ENCODE results near the gene OPRL1.
"Not testable (repeated sequence)": the region's sequence is repeated elsewhere in the genome, so short reads cannot be mapped to it uniquely, and the experiment has no call there.

OPRL1 gene

DNA sequence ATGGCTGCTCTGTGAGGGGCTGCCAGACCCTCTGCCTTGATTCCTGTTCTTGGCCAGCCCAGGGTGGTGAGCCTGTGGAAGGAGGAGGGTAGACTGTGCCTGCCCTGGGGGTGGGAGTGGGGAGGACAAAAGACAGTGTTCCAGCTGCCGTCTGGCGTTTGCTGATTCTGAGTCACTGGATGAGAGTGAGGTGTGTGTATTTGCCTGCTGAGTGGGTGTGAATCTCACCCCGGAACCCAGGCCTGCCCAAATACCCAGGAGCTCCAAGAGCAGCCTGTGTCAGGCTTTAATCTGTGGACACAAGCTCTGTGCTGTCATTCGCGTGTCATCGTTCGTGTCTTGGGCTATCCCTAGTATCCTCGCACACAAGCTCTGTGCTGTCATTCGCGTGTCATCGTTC is 6.9 kb downstream of the OPRL1 start:
- no peak for DNase-seq (ENCODE audit: low spot score)

- DNase-seq (ENCODE audit: low spot score), result not testable (repeated sequence)
Measured at GRCh38 chr20:64087226-64087825, 7.4 kb downstream of the OPRL1 start.

- DNase-seq (ENCODE audit: low spot score), result not testable (repeated sequence)
Measured at GRCh38 chr20:64088586-64088985, 8.7 kb downstream of the OPRL1 start.

DNA sequence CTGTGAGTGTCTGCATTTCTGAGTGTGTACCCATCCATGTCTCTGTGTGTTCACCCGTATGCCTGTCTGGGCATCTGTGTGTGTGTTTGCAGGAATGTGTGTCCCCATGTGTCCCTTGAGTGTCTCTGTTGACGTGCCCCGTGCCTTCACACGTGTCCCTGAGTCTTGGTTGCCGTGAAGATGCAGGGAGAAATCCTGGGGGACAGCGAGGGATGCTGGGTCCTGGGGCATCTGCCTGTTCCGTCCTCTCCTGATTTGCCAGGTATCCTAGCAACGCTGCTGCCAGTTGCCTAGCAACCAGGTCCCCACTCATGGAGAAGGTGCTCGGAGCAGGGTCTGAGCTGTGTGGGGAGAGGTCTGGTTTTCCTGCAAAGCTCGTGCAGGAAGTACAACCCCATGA is 10.3 kb downstream of the OPRL1 start:
- no peak for DNase-seq (ENCODE audit: low spot score)

DNA sequence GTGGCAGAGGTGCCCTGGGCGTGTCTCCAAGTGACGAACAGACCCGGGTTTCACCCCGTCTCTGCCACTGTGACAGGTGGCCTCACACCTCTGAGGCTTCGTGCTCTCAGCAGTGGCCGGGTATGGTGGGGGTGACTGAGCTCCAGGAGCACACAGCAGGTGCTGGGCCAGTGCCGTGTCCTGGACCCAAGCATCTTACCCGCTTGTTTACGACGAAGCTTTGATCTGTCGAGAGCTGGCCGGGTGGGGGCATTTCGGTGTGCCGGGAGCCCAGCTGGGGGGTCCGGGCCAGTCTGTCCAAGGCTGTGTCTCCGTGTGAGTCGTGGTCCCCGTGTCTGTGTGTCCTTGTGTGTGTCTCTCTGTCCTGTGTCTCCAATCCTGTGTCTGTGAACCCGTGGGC is 11.5 kb downstream of the OPRL1 start:
- DNase-seq (ENCODE audit: low spot score), result no peak

- no peak for DNase-seq (ENCODE audit: low spot score)
Measured at GRCh38 chr20:64091770-64092169, 11.9 kb downstream of the OPRL1 start.

DNA sequence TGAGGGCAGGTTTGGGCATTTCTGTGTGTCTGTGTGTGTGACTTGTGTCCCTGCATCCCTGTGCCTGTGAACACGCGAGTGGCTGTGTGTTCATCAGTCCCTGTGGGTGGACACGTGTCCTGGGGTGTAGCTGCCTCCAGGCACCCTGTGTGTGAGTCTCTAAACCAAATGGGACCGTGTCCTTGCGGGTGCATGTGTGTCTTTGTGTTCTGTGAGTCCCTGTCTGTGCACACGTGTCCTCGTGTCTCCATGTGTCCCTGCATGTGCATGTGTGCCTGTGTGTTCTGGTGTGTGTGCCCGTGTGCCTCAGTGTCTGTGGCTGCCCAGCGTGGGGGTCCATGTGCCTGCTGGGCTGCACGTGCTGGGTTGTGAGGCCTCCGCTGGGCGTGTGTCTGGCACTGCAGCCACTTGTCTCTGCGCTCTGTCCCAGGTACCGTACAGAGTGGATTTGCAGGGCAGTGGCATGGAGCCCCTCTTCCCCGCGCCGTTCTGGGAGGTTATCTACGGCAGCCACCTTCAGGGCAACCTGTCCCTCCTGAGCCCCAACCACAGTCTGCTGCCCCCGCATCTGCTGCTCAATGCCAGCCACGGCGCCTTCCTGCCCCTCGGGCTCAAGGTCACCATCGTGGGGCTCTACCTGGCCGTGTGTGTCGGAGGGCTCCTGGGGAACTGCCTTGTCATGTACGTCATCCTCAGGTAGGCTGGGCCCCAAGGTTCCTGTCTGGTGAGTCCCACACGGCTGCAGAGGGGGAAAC is 12.6 kb downstream of the OPRL1 start:
- no peak for DNase-seq (ENCODE audit: low spot score)

DNA sequence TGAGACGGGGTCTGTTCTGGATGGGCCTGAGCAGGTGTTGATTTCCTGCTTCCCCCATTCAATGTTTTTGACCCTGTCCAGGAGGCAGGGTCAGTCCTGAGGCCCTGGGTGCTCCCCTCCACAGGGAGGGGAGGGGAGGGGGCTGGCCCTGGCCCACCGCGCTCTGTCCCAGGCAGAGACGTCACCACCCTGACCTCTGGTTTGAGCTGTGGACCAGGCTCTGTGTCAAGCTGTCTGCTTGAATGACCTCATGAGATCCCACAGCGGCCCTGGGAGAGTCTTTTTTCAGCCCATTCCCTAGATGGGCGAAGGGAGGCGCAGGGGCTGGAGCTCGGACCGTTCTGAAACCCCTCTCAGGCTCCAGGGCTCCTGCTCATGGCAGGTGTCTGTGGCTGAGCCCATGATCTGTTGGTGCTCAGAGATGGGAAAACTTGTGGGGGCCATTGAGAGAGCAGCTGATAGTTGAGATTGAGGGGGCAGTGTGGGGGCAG is 13.2 kb downstream of the OPRL1 start:
- no peak for DNase-seq (ENCODE audit: low spot score)

DNA sequence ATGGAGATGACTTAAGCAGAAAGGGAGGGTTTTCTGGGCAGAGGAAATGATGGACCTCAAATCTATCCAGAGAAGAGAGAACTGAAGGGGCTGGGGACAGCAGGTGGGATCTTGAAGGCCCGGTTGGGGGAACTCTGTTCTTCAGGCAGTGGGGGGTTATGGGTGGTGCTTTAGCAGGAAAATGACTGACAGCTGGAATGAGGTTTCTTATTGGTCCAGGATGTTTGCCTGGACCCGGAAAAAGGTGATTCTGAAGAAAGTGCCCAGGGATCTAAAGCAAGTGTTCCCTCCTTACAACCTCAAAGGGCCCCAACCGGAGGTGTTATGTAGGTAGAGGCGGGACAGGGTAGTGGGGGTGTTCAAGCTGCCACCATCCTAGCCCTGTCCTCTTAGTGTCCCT is 15.6 kb downstream of the OPRL1 start:
- DNase-seq (ENCODE audit: low spot score), result no peak

DNA sequence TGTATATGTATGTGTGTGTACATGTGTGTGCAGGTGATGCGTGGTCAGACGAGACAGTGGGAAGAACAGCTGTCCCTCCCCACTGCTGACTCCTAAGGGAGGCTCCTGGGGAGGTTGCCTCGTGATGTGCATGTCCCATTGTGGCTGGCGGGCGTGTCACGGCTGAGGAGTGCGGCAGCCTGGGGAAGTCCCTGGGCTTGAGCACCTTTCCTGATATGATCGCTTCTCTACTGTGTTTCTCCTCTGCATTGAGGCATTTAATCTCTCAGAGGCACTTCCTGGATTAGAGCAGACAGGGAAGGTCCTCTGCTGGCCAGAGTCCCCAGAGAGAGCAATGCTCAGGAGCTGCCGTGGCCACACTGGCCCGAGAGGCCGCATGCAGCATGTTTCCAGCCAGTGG is 16.0 kb downstream of the OPRL1 start:
- DNase-seq (ENCODE audit: low spot score), result no peak

DNA sequence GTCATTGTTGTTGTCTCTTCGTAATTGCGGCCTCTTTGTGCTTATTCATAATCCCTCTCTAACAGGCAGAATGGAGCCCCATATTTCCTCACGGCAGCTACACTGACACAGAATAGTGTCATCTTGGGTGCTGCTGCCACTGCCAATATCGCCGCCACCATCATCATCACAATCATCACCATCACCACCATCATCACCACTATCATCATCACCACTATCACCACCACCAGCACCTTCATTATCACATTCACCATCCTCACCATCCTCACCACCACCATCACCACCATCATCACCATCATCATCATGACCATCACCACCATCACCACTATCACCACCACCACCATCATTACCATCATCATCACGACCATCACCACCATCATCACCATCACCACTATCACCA is 16.7 kb downstream of the OPRL1 start:
- no peak for DNase-seq (ENCODE audit: low spot score)

DNA sequence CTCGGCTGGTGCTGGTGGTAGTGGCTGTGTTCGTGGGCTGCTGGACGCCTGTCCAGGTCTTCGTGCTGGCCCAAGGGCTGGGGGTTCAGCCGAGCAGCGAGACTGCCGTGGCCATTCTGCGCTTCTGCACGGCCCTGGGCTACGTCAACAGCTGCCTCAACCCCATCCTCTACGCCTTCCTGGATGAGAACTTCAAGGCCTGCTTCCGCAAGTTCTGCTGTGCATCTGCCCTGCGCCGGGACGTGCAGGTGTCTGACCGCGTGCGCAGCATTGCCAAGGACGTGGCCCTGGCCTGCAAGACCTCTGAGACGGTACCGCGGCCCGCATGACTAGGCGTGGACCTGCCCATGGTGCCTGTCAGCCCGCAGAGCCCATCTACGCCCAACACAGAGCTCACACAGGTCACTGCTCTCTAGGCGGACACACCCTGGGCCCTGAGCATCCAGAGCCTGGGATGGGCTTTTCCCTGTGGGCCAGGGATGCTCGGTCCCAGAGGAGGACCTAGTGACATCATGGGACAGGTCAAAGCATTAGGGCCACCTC is 18.7 kb downstream of the OPRL1 start:
- DNase-seq (ENCODE audit: low spot score), result no peak

DNA sequence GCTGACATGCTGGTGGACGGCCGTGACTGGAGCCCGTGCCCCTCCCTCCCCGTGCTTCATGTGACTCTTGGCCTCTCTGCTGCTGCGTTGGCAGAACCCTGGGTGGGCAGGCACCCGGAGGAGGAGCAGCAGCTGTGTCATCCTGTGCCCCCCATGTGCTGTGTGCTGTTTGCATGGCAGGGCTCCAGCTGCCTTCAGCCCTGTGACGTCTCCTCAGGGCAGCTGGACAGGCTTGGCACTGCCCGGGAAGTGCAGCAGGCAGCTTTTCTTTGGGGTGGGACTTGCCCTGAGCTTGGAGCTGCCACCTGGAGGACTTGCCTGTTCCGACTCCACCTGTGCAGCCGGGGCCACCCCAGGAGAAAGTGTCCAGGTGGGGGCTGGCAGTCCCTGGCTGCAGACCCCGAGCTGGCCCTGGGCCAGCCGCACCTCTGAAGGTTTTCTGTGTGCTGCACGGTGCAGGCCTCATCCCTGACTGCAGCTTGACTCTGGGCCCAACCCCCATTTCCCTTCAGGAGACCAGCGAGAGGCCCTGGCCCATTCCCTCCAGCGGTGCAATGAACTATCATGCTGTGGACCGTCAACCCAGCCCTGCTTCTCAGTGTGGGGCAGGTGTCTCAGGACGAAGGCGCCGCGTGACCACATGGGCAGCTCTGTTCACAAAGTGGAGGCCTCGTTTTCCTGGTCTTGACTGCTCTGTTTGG is 19.4 kb downstream of the OPRL1 start:
- DNase-seq (ENCODE audit: low spot score), result no peak

DNA sequence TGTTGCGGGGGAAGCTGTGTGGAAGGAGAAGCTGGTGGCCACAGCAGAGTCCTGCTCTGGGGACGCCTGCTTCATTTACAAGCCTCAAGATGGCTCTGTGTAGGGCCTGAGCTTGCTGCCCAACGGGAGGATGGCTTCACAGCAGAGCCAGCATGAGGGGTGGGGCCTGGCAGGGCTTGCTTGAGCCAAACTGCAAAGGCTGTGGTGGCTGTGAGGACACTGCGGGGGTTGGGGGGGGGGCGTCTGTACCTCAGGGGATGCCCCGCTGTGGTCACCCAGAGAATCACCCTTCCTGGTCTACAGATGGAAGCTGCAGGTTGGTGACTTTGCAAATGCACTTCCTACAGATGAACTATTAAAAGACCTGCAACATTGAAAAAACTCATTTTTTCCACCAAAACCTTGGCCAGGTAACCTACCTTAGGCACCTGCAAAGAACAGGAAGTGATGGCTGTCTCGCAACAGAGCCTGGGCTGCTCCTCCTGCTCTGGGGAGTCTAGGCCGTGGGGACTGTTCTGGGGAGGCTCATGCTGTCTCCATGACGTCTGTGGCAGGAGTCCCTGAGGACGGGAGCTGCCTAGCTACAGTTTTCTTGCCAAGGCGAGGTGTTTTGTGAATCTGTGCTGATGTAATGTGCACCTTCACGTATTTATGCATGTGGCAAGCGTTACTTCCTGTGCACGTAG is 20.1 kb downstream of the OPRL1 start:
- peak; percentile 92 for DNase-seq (ENCODE audit: low spot score)

GRCh38 chr20:64100566-64100888 is 20.6 kb downstream of the OPRL1 start:
- DNase-seq (ENCODE audit: low spot score), result no peak

GRCh38 chr20:64100946-64101688 is 21.2 kb downstream of the OPRL1 start:
- DNase-seq (ENCODE audit: low spot score), result no peak

DNA sequence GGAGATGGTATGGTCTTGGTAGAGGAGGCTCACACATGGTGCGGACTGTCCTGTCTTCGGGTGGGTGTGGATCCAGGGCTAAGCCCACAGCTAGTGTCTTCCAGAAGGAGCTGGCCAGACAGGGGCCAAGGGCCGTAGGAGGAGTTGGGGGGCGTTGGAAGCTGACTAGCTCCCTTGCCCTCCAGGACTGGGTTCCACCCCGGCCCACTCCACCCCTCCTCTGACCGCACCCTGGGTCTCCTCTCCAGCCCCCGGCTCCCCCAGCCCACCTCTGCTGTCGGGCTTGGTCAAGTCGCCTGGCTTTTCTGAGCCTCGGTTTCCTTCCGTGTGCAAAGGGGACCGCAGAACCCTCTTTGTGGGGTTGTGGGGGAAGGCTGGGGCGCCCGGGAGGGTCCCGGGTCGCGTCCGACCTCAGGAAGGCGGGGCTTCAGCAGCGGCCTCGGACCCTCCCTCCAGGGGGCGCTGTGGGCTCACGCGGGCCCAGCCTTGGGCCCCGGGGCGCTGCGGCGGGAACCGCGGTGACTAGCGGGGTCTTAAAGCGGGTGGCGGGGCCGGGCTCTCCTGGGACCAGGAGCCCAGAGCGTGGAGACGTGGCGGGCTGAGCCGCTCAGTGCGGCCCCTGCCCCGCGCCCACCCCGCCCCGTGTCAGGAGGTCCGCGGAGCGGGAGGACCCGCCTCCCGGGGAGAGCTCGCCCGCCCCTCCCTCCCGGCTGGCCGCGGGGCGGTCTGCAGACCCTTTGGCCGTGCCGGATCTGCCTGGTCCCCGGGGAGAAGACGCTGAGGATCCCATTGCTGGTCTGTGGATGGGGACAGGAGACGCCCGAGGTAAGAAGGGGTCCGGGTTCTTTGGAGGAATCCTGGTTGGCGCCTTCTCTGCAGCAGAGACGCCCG is 22.1 kb downstream of the OPRL1 start:
- DNase-seq (ENCODE audit: low spot score), result peak; percentile 82

DNA sequence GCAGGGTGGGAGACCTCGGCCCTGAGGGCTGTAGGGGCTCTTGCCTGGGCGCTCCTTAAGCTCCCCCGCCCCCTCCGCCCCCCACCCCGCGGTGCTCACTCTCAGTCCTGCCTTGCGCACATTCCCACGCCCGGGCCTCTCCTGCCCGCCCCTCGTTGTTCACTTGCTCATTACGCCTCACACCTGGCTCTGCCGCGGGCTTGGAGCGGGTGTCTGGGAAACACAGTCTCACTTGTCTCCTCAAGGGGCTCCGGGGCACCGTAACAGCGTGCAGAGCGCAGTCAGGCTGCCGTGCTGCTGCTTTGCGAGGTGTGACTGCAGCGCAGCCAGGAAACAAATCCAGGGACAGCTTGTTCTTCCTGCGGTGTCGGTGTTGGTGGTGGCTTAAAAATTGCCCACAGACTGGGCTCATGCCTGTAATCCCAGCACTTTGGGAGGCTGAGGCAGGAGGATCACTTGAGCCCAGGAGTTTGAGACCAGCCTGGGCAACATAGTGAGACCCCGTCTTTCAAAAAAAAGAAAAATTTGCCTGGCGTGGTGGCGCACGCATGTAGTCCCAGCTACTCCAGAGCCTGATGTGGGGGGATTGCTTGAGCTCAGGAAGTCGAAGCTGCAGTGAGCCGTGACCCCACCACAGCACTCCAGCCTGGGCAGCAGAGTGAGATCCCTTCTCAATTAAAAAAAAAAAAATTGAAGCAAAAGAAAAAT is 22.9 kb downstream of the OPRL1 start:
- peak; percentile 64 for DNase-seq (ENCODE audit: low spot score)

DNA sequence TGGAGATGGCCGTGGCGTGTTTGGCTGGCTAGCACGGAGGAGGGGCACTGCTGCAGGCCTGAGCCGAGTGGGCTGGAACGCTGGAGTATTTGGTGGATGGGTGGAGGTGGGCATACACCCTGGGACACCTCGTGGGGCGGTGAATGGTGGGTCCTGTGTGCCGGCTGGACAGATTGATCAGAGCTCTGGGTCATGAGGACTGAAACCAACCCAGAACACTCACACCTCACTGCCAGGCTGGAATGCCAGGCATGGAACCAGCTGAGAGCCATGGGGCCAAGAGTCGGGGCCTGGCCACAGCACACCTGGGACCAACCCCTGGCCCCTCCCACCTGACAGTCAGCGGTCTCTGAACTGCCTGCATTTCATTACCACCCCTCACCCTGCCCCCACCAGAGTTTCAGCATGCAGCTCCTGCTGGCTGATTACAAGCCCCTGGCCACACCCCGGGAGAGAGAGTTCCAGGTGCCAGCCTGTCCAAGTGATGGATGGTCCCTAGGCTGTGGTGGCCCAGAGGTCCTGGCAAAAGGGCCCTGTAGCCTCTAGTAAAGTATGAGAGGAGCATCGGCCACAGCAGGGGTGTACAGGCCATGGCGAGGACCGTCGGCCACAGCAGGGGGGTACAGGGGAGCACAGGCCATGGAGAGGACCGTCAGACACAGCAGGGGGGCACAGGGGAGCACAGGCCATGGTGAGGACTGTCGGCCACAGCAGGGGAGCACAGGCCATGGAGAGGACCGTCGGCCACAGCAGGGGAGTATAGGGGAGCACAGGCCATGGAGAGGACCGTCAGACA is 24.2 kb downstream of the OPRL1 start:
- DNase-seq (ENCODE audit: low spot score), result no peak

All from NAMALWA (cell line).